GM23338 (cell line): ENCODE data around the gene ATG7. TPM values are rescaled to one million over a fixed set of nuclear protein-coding genes. Genes with fewer than 3 reads are reported as not detected.

ENCODE experiments used
- ATAC-seq: fragments of 200-7000 bp; cut with Tn5 transposase; 3 replicates; pipeline ENCODE4 v1.9.1; 2020
- DNase-seq: peaks from one replicate; pipeline ENCODE4 v3.0.0-alpha.2; 2015; ENCODE audit warnings: low spot score
- H2AFZ ChIP-seq: fragments of 200-600 bp; sonication (generic); 2 replicates; pipeline ENCODE4 v1.8.0; 2016; ENCODE audit warnings: antibody characterized with exemption, mild to moderate bottlenecking, moderate library complexity
- H3F3A ChIP-seq: fragments of 200-600 bp; sonication (generic); replicated peaks from 2 replicates; pipeline ENCODE4 v1.8.0; 2017; ENCODE audit warnings: antibody characterized with exemption, mixed run types, low read depth
- H3K27ac ChIP-seq: fragments of 200-600 bp; sonication (generic); 2 replicates; pipeline ENCODE4 v1.6.1; 2016; ENCODE audit warnings: low read depth
- H3K27me3 ChIP-seq: fragments of 200-600 bp; sonication (generic); 2 replicates; pipeline ENCODE4 v1.8.0; 2016; ENCODE audit warnings: mild to moderate bottlenecking, mixed run types, moderate library complexity; ENCODE audit not compliant: insufficient read depth
- H3K36me3 ChIP-seq: fragments of 200-600 bp; sonication (generic); 2 replicates; pipeline ENCODE4 v1.8.0; 2016; ENCODE audit warnings: mild to moderate bottlenecking; ENCODE audit not compliant: insufficient read depth
- H3K4me1 ChIP-seq: fragments of 200-600 bp; sonication (generic); 2 replicates; pipeline ENCODE4 v1.8.0; 2016; ENCODE audit warnings: mild to moderate bottlenecking, moderate library complexity; ENCODE audit not compliant: insufficient read depth
- H3K4me2 ChIP-seq: fragments of 200-600 bp; sonication (generic); 2 replicates; pipeline ENCODE4 v1.7.1; 2017; ENCODE audit warnings: mixed run types
- H3K4me3 ChIP-seq: fragments of 200-600 bp; sonication (generic); 2 replicates; pipeline ENCODE4 v1.6.1; 2016; ENCODE audit warnings: mixed run types
- H3K79me2 ChIP-seq: fragments of 200-600 bp; sonication (generic); replicated peaks from 2 replicates; pipeline ENCODE4 v1.8.0; 2017; ENCODE audit warnings: mild to moderate bottlenecking; ENCODE audit not compliant: insufficient read depth
- H3K9me2 ChIP-seq: fragments of 200-600 bp; sonication (generic); 2 replicates; pipeline ENCODE4 v1.8.0; 2017; ENCODE audit not compliant: insufficient read depth
- H4K20me1 ChIP-seq: fragments of 200-600 bp; sonication (generic); replicated peaks from 2 replicates; pipeline ENCODE4 v1.8.0; 2017; ENCODE audit warnings: mild to moderate bottlenecking; ENCODE audit not compliant: insufficient read depth
- H3K27ac Mint-ChIP-seq: 2 replicates; pipeline ENCODE4 v1.8.0; 2020; ENCODE audit warnings: inconsistent platforms, mild to moderate bottlenecking, moderate library complexity, mixed read lengths
- H3K27me3 Mint-ChIP-seq: 3 replicates; pipeline ENCODE4 v1.8.0; 2022; ENCODE audit warnings: low read depth, mild to moderate bottlenecking, moderate library complexity, mixed read lengths, inconsistent platforms; ENCODE audit not compliant: insufficient read depth, poor library complexity
- H3K36me3 Mint-ChIP-seq: 3 replicates; pipeline ENCODE4 v1.8.0; 2021; ENCODE audit warnings: low read depth, mild to moderate bottlenecking, inconsistent platforms, moderate library complexity, mixed read lengths
- H3K4me1 Mint-ChIP-seq: 3 replicates; pipeline ENCODE4 v1.8.0; 2020; ENCODE audit warnings: mild to moderate bottlenecking, inconsistent platforms, mixed read lengths
- H3K4me3 Mint-ChIP-seq: 3 replicates; pipeline ENCODE4 v1.8.0; 2021; ENCODE audit warnings: moderate library complexity, mild to moderate bottlenecking, inconsistent platforms, mixed read lengths
- H3K9me3 Mint-ChIP-seq: 3 replicates; pipeline ENCODE4 v1.8.0; 2020; ENCODE audit warnings: moderate library complexity, mild to moderate bottlenecking, inconsistent platforms, mixed read lengths
- CREB1 ChIP-seq: fragments of 250-450 bp; sonication (Bioruptor Pico); IDR thresholded peaks from 2 replicates; pipeline ENCODE4 v1.5.0; 2020; ENCODE audit warnings: low read depth, mild to moderate bottlenecking, moderate library complexity
- CTCF ChIP-seq, 2 experiments: fragments of 200-600 bp in 1 of 2; sonication (generic) in 1 of 2; conservative IDR thresholded peaks; 2 replicates each; pipeline versions ENCODE4 v1.5.1 to v1.6.1; 2016 to 2017; ENCODE audit warnings: antibody characterized with exemption in 2 of 2, low read depth in 2 of 2, mild to moderate bottlenecking in 2 of 2, moderate library complexity in 1 of 2
- ETS1 ChIP-seq: IDR thresholded peaks from 2 replicates; pipeline ENCODE4 v1.6.1; 2016; ENCODE audit warnings: antibody characterized with exemption
- EZH2 ChIP-seq: fragments of 200-600 bp; sonication (generic); IDR thresholded peaks from one replicate; pipeline ENCODE4 v1.8.0; 2017; ENCODE audit warnings: antibody characterized with exemption, mild to moderate bottlenecking, low read depth; ENCODE audit not compliant: unreplicated experiment
- EZH2phosphoT487 ChIP-seq: fragments of 200-600 bp; sonication (generic); IDR thresholded peaks from one replicate; pipeline ENCODE4 v1.8.1; 2018; ENCODE audit warnings: antibody characterized with exemption; ENCODE audit not compliant: unreplicated experiment
- JUNB ChIP-seq: IDR thresholded peaks from one replicate; pipeline ENCODE4 v1.6.1; 2016; ENCODE audit warnings: antibody characterized with exemption; ENCODE audit not compliant: unreplicated experiment
- NANOG ChIP-seq: IDR thresholded peaks from 2 replicates; pipeline ENCODE4 v1.6.1; 2016; ENCODE audit warnings: antibody characterized with exemption, borderline replicate concordance
- POLR2AphosphoS5 ChIP-seq: IDR thresholded peaks from 2 replicates; pipeline ENCODE4 v1.6.1; 2016; ENCODE audit warnings: antibody characterized with exemption, low read depth
- REST ChIP-seq: IDR thresholded peaks from one replicate; pipeline ENCODE4 v1.6.1; 2018; ENCODE audit warnings: antibody characterized with exemption; ENCODE audit not compliant: unreplicated experiment
- STAT1 ChIP-seq: IDR thresholded peaks from one replicate; pipeline ENCODE4 v1.6.1; 2016; ENCODE audit warnings: antibody characterized with exemption; ENCODE audit not compliant: unreplicated experiment
- ZNF114 ChIP-seq: fragments of 250-450 bp; sonication (Bioruptor Pico); IDR thresholded peaks from 2 replicates; pipeline ENCODE4 v1.5.0; 2020; ENCODE audit warnings: mild to moderate bottlenecking, moderate library complexity
- ZNF331 ChIP-seq: fragments of 250-450 bp; sonication (Bioruptor Pico); IDR thresholded peaks from 2 replicates; pipeline ENCODE4 v1.5.0; 2020; ENCODE audit warnings: low read depth, mild to moderate bottlenecking, moderate library complexity
- polyA plus RNA-seq: library from polyadenylated mRNA; unstranded; fragments of >200 nt; fragmentation: Nextera tagmentation; extraction: Ambion mirVana; gene quantifications from 2 replicates; pipeline ENCODE4 v1.2.1, GENCODE V29; 2016
- total RNA-seq: library from RNA; depleted of rRNA; stranded (reverse); fragments of >200 nt; shearing (Covaris generic); gene quantifications from 2 replicates; pipeline ENCODE4 v1.2.3, GENCODE V29; 2014

The ATG7 gene
- total and polyA plus RNA-seq, 2 experiments from 2014 or later, result 16.2 to 36.7 TPM

- TF ChIP-seq REST, result no peak
- no peak for TF ChIP-seq STAT1
- TF ChIP-seq POLR2AphosphoS5, result no peak
- TF ChIP-seq EZH2phosphoT487, result no peak
- TF ChIP-seq JUNB, result no peak
- TF ChIP-seq ZNF114 (CRISPR knock-in tag), result no peak
These were observed 33.3 kb downstream of the ATG7 start (continued) for GRCh38 chr3:11305509-11305908.

- no peak overlapping the region for H3K4me3 ChIP-seq
- no peak for DNase-seq
- H3F3A ChIP-seq, result no peaks in the 10 kb centered on the region
- H3K36me3 ChIP-seq, result no peaks in the 10 kb centered on the region
- H3K36me3 Mint-ChIP-seq, result peaks cover 8% of the 10 kb centered on the region; the same call in 2 of the 3 replicates
- H3K79me2 ChIP-seq, result no peaks in the 10 kb centered on the region
- no peak overlapping the region for H3K27ac Mint-ChIP-seq
- H3K27me3 Mint-ChIP-seq, result no peaks in the 10 kb centered on the region
- H3K4me2 ChIP-seq, result no peak overlapping the region
- no peak for ATAC-seq
- no peaks in the 10 kb centered on the region for H3K4me1 ChIP-seq
- no peak overlapping the region for H3K4me3 Mint-ChIP-seq
- H3K9me2 ChIP-seq, result no peaks in the 10 kb centered on the region
- no peaks in the 10 kb centered on the region for H3K27me3 ChIP-seq
- H3K27ac ChIP-seq, result no peak overlapping the region
- peaks cover 9% of the 10 kb centered on the region; the same call in 2 of the 3 replicates for H3K4me1 Mint-ChIP-seq
- no peaks in the 10 kb centered on the region for H4K20me1 ChIP-seq
- no peaks in the 10 kb centered on the region for H3K9me3 Mint-ChIP-seq
- H2AFZ ChIP-seq, result no peak overlapping the region
- TF ChIP-seq EZH2, result no peak
- TF ChIP-seq REST, result no peak
- TF ChIP-seq ZNF331 (CRISPR knock-in tag), result no peak
- no peak for TF ChIP-seq POLR2AphosphoS5
- no peak for TF ChIP-seq NANOG
- no peak for TF ChIP-seq CTCF (conservative IDR thresholded peaks at IDR 0.05; ENCODE audit: low read depth in 2 of 2)
- no peak for TF ChIP-seq ETS1
- no peak for TF ChIP-seq ZNF114 (CRISPR knock-in tag)
- TF ChIP-seq JUNB, result no peak
- TF ChIP-seq CREB1 (CRISPR knock-in tag), result no peak
- TF ChIP-seq STAT1, result no peak
These were observed 34.8 kb downstream of the ATG7 start for GRCh38 chr3:11306817-11307589.
